ENCODE measurements around the gene BCAS4.

The BCAS4 gene

DNA sequence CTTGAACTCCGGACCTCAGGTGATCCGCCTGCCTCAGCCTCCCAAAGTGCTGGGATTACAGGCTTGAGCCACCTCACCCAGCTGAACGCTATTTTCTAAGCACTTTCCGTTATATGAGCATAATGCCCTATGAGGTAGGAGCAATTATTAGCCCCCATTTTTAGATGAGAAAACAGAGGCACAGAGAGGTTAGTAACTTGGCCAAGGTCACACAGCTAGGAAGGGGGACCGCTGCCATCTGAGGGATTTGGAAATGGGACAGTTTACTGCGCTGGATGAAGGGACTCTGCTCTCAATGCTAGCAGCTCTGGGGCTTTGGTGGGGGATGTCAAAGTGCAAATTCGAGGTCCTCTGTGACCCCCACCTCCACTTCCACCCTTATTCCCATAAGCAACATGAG lies 62.5 kb downstream of the BCAS4 start:
- DNase-seq: no peak

DNA sequence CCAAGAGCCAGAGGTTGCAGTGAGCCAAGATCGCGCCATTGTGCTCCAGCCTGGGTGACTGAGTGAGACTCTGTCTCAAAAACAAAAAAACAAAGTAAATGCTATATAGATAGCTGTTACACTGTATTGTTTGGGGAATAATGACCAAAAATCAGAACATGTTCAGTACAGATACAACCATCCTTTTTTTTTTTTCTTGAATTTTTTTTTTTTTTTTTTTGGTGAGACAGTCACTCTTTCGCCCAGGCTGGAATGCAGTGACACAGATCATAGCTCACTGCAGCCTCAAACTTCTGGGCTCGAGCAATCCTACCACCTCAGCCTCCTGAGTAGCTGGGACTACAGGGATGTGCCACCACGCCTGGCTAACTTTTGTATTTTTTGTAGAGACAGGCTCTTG lies 63.7 kb downstream of the BCAS4 start:
- DNase-seq: no peak

DNA sequence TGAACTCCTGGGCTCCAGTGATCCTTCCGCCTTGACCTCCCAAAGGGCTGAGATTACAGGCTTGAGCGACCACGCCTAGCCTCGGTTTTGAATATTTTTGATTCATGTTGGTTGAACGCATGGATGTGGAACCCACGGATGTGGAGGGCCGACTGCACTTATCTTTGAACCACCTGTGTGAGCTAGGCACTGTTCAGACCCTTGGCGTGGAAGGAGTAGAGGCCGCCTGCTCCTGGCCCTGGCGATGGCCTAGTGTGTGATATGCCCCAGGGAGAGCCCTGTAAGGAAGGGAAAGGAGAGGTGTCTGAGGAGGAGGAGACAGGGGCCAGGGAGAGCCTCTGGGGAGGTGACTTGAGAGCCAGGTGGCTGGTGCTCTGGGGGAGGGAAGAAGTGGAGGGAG lies 64.3 kb downstream of the BCAS4 start:
- no peak for DNase-seq

DNA sequence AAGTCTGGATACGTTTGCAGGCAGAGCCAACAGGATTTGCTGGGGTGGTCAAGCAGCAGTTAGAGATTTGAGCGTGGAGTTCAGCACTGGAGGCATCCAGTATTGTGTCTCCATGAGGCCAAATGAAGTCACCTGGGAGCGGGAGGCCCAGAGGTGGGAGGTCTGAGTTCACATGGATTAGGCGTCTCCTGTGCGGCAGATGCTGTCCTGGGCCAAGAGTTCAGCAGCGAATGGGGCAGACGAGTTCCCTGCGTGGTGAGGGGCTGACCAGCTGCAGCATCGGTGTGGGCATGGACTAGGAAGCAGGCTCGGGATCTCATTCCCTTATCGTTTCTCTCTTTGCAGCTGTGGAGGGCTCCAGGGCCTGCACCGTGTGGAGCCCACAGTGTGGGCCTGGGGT lies 66.2 kb downstream of the BCAS4 start:
- DNase-seq: no peak

DNA sequence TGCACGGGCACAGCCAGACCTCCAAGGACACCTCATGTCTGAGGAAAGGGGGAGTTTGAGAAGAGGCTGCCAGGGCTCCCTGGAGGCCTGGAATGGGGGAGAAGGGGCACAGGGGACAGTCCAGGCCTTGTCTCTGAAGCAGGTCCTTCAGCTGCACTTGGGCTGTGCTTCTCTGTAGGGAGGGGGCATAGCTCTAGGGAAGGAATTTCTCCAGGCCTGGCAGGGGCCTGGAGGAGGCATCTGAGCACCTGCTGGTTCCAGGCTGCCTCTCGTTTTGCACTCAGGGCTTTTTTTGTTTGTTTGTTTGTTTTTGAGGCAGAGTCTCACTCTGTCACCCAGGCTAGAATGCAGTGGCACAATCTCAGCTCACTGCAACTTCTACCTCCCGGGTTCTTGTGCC lies 67.7 kb downstream of the BCAS4 start:
- no peak for DNase-seq

DNA sequence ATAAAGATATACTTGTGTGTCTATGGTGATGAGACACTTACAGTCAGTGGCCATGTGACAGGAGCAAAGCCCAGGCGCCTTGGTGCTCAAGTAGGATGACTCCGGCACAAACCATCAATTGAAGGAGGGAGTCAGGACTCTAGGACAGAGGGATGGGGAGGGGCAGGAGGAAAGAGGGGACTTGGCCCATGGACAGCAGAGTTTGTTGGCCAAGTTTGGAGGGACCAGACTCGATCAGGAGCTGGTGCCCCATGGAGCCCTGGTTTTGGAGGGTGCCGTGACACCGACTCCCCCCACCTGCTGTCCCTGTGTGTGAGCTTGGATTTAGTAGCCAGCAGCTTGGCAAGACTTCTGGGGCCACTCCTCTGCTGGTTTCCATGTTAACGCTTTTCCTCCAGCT lies 70.3 kb downstream of the BCAS4 start:
- DNase-seq: no peak

DNA sequence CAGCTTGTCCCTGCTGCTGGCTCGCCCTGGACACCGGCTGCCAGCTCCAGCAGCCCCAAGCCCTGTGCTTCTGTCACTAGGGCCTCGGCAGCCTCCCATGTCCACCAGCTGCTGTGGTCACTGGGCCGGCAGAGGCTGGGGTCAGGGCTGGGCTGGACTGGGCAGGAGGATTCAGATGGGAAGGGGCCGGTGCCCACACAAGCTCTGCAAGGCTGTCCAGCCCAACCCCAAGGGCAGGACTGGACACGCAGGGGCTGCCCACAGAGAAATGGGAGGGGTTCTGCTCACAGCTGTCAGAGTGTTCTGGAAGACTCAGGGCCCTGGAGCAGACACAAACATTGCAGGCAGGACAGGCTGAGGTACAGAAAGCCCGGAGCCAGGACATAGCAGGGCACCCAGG lies 70.7 kb downstream of the BCAS4 start:
- no peak for DNase-seq

DNA sequence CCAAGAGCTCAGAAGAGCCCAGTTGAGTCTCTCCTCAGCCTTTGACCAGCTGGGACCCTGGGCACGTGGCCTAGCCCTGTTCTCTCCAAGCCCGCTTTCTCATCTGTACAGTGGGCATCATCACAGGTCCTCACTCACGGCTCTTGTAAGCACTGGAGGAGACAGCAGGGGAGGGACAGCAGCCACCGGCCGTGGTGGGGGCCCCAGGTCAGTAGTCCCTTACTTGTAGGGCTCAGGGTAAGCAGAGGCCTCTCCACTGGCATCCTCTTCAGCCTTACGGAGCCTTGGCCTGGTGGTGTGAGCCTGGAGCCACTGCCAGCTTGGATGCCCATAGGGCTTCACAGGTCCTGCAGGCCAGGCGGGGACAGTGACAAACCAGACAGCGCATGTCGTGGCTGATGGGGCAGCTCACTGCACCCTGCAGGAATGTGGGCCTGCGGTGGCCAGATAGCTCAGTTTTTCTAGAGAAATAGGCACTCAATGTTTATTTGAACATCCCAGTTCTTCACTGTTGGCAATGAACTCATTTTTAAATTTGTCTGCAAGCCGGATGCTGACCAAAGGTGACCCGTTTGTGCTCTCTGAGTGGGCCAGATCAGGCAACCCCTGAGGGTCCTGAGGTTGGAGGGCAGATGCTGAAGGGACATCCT lies 71.3 kb downstream of the BCAS4 start:
- no peak for DNase-seq

DNA sequence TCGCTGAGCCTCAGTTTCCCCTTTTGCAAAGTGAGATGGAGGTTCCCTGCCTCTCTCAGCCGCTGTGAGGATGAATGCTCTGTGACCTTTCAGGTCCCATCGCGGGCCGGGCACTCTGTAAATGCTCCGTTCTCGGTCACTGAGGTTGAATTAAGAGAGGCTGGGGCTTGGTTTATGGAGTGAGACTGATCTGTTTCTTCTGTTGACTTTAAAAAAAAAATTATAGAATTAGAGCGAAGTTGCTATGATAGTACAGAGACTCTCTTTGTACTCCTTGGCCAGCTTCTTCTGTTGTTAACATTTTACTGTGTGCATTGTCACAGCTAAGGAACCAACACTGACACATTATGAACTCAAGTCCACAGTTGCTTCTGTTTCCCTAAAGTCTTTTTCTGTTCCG lies 72.0 kb downstream of the BCAS4 start:
- no peak for DNase-seq

DNA sequence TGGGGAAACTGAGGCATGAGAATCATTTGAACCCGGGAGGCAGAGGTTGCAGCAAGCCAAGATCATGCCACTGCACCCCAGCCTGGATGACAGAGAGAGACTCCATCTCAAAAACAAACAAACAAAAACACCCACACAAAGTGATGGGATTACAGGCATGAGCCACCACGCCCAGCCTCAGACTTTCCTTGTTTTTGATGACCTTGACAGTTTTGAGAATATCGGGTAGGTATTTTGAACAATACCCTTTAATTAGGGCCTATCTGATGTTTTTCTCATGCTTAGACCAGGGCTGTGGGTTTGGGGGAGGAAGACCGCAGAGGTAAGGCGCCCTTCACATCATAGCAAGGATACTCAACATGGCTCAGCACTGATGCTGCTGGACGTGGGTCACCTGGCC lies 72.9 kb downstream of the BCAS4 start:
- DNase-seq: no peak

DNA sequence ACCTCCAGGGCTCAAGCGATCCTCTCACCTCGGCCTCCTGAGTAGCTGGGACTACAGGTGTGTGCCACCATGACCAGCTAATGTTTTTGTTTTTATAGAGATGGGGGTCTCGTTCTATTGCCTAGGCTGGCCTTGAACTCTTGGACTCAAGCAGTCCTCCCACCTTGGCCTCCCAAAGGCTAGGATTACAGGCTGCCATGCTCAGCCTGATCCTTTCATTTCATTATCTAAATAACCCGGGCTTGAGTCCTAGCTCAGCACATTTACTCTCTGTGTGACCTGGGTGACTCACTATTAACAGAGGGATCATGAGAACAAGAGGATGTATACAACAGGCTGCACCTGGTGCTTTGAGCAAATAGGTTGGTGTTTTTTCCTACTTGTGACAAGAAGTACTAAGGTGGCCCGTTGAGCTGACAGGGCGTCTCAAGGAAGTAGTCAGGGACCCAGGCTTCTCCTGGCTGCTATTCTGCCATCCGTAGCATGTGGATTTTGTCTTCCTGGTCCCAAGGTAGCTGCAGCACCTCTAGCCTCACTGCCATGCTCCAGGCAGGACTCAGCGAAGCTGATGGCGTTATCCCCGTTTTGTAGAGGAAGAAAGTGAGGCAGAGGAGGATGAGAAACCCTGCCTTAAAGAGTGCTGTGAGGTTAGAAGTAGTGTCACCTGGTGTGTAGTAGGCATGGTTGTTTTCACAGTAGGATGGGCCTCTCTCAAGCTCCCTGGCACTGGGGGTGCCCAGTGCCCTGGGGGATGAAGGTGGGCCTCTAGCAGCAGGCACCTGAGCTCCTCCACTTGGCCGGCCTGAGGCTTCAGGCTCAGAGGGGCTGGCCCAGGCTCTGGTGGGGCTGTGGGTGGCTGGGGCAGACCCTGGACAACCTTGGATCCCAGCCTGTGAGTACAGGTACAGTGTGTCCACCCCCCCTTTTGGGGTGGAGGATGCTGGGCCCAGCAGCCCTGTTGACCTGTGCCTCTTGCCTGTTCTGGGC lies 73.9 kb downstream of the BCAS4 start:
- DNase-seq: no peak

DNA sequence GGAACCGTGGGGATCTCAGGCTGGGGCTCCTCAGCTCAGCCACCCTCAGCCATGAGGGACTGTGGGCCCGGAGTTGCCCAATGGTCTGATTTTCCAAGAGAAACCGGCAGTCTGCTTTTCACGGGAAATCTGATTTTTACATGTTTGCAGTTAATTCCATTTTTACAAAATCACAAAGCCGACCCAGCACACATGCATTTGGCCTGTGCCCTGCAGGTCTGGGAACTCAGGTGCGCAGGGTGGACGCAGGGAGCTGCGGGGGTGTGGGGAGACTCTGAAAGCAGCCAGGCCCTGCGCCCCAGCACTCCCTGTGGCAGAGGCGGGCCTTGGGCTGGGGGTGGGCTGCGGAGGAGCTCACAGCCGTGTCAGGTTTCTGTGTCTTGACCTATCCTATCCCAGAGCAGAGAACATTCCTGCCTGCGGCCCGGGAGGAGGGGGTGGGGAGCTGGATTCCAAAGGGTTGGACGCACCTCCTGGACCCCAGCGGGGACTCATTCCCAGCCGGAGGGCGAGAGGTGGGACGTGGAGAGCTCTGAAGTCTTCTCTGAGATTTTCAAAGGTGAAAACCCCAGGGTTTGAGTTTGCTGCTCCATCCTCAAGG lies 75.8 kb downstream of the BCAS4 start:
- DNase-seq: no peak

DNA sequence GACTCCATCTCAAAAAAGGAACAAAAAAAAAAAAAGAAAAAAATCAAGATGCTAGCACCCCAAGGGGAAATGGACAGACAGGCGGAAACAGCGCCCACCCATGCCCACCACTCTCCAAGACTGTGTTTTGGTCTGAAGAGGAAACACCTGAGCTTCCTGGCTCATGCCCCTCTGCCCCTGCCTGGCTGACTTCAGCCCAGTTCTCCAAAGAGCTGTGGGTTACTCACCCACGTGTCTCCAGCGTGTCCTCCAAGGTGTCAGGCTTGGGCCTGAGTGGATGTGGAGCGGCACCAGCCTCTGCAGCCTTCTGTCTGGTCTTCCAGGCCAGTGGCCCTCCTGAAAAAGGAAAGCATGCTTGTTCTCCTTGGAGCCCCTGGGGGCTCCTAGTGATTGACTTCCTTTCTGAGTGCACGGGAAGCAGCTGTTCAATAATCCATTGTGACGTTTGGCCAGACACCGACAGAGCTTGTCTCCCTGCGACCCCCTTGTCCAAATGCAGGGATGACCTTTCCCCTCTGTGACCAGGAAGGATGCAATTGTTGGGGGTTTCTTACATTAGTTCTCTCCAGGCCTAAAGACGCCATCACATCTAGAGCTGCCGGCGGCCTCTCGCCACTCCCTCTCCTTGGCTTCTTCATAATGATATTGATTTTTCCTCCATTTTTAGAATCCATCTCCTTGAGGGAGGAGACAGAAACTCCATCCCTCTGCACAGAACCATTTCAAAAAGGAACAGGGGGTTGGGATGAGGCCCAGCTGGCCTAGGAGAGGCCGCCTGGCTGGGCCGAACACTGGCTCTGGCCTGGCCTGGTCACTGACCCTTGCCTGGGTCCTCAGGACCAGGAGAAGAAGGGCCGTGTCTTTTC lies 77.9 kb downstream of the BCAS4 start:
- no peak for DNase-seq

DNA sequence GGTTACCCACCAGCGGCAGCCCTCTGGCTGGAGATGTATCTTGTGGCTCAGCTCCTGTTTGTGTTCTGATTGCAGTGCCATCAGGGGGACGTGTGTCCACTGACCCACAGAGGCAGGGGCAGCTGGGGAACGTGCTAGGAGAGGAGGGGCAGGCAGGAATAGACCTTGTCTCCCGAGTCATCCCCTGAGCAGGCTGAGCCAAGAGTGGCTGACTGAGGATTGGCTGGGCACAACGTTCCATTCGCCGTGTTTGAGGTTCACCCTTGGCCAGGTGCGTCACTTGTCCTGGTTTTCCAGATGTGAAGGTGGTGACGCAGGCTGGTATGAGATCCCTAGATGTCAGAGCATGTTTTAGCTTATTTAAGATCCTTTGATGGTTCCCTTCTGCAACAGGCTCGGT lies 78.7 kb downstream of the BCAS4 start:
- DNase-seq: no peak

DNA sequence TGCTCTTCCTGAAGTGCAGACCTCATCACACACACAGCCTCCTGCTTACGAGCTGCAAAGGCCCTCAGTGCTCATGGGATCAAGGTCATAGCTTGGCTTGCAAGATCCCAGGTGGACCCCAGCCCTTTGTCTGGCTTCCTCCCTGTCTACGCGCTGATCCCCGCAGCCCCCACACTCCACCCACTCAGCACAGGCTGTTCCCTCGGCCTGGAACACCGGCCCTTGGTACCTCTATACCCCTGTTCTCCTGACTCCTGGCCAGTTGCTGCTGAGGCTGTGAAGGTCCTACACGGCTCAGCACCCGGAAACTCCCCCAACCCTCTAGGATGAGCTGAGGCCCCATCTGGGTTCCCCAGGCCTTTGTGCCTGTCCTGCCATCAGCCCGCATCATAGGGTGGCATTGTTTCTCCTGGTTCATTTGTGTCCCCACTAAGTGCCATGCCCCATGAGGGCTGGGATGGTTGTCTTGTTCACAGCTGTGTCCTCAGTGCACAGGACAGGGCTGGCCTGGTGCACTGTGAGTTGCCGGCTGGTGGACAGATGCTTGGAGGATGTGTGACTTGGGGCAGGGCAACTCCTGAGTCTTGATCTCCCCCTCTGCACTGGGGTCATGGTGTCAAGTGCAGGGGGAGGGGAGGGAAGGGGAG lies 79.4 kb downstream of the BCAS4 start:
- no peak for DNase-seq

DNA sequence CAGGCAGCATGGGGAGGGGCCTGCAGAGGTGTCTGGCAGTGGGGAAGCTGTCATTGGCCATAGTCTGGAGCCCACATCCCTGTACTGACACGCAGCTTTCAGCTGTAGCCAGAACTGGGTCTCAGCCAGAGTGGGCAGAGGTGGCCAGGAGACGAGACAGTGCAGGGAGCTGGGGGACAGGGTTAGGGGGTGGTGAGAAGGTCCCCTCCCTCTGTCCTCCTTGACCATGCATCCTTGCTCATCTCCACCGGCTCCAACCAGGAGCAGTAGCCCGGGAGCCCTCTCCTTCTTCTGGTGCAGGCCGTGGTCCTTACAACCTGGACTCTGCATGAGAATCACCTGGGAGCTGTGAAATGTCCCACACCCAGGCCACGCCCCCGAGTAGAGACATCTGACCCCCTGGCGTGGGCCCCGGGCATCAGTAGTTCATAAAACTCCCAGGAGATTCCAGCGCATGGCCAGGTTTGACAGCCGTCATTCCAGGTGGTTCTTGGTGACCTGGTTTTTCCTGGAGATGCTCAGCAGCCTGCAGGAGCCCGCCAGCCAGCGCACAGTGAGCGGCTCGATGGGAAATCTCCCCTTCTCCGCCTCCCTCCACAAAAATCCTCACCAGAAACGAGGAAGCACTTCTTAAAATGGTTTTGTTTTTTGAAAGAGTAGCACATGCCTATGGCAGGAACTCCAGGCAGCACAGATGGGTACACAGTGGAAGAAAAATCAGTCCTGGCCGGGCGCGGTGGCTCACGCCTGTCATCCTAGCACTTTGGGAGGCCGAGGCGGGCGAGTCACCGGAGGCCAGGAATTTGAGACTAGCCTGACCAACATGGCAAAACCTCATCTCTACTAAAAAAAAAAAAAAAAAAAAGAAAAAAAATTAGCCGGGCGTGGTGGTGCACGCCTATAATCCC lies 80.2 kb downstream of the BCAS4 start:
- DNase-seq: no peak

DNA sequence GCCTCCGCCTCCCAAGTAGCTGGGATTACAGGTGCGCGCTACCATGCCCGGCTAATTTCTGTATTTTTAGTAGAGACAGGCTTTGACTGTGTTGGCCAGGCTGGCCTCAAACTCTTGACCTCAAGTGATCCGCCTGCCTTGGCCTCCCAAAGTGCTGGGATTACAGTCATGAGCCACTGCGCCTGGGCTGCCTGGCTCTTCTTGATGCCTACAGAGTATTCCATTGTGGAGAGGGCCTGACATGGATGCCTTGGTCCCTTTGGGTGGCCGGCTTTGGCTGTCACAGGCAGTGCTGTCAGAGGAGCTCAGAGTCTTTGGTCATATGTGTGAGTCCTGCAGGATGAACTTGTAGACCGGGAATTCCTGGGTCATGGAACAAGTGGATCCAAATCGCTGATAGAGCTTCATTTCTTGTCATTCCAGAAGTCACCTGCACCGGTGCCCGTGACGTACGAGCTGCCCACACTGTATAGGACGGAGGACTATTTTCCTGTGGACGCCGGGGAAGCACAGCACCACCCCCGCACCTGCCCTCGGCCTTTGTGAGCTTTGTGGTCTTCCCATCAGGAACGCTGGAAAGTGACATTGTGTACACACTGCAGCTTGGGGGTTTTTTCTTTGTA lies 81.3 kb downstream of the BCAS4 start:
- DNase-seq: no peak

DNA sequence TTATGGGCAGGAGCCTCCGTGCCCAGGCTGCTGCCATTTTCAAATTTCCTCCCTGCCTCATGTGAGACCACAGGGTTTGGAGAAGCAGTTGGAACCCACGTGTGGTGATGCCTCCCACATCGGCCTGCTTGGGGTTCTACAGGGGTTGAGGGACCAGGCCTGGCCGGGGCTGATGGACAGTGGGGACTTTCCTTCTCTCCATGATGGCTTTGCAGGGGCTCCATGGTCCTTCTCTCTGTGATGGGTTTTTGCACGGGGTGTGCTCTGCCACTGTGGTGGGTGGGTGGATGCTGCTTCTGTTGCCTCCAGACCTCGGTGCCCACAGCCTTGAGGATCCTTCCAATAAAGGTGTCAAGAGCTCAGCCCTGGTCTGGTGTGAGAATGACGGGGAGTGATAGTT lies 82.0 kb downstream of the BCAS4 start:
- DNase-seq: no peak

DNA sequence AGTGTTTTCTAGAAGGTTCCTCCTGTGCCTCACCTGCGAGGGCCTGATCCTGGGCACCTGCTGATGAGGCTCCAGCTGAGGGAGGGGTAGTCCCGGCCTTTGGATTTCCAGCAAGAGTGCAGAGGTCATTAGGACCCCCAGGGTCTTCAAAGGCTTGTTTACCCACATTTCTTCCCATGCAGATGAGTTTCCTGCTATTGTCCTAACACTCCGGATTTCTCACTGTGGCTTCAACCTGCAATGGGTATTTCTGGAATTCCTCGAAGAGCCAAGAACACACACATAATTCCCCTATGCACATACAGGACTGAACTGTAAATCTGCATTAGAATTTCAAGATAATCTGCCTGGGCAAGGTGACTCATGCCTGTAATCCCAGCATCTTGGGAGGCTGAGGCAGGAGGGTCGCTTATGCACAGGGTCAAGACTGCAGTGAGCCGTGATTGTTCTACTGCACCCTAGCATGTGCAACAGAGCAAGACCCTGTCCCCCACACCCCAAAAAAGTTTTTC lies 82.4 kb downstream of the BCAS4 start:
- DNase-seq: no peak

DNA sequence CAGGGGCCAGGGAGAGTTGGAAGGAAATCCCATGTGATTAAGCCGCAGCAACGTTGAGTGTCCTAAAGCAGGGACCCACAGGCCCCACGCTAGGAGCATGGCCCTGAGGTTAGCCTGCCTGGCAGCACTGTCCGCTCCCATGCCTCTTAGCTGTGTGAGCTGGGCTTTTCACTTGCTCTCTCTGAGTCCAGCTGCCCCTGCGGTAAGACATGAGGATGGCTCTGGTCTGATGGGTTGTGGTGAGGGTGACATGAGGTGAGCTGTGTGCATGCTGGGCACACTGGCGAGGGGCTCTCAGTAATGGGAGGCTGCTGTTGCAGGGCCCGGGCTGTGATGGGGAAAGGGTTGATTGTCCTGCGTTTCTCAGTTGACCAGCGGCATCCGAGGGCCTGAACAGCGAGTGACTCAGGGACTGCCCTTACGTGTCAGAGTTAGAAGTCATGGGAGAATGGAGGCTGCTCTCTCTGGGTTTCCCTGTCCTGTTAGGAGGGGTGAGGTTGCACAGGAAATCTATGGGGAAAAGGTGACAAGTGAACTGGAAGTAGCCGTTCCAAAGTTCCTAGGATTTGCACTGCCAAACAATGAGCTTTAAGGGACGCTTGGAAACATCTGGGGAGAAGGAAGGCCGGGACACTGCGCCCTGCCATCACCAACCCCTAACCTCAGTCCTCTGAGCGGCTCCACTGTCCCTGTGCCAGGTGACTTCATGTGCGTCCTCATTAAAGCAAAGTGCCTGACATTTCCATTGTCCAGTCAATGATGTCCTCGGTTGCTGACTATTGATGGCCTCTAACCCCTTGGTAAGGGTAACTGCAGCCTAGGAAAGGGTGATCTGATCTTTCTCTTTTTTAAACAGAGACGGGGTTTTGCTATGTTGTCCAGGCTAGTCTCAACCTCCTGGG lies 85.0 kb downstream of the BCAS4 start:
- no peak for DNase-seq

All from NCI-H526 (cell line).